K562 (cell line): Measurements from ENCODE around the gene KLHL29. TPM values are rescaled to one million over a fixed set of nuclear protein-coding genes. Genes with fewer than 3 reads are reported as not detected.

Source experiments
- ATAC-seq: fragments of 200-7000 bp; cut with Tn5 transposase; 3 replicates; pipeline ENCODE4 v1.9.1; 2020; ENCODE audit warnings: moderate library complexity
- BruUV-seq: library from RNA; stranded (reverse); fragments of 400-500 nt; replicated peaks from 2 replicates; lab custom pipeline; 2021; lab: Mats Ljungman, UMichigan
- CTCF ChIA-PET: fragments of 300-600 bp; formaldehyde crosslinking; extraction: SDS; loops from one replicate; lab custom pipeline; 2021; ENCODE audit warnings: low intra/inter-chr PET ratio; lab: Yijun Ruan, JAX
- POLR2A ChIA-PET: fragments of 300-600, 350-650 bp; sonication (Branson Sonifier 250); formaldehyde crosslinking; extraction: SDS; loops from one replicate; lab custom pipeline; 2021; ENCODE audit warnings: antibody characterized with exemption, inconsistent platforms; lab: Yijun Ruan, JAX
- DNase-seq, 4 experiments: peaks; one replicate each; pipeline versions ENCODE4 v3.0.0 to v3.0.0-alpha.2; 2011 to 2018; ENCODE audit warnings: low spot score in 3 of 4, mixed read lengths in 3 of 4; ENCODE audit errors: extremely low read depth in 1 of 4
- FAIRE-seq: peaks from 2 replicates; lab custom pipeline; 2011; peaks lifted over from hg19 to GRCh38; lab: Jason Lieb, UNC
- H2AFZ ChIP-seq: 2 replicates; pipeline ENCODE4 v1.6.0; 2011; ENCODE audit warnings: low read depth, low read length, control low read depth, inconsistent platforms
- H3K27ac ChIP-seq: fragments of 200-600 bp; 3 replicates; pipeline ENCODE4 v1.8.0; 2011; ENCODE audit warnings: low read depth, mild to moderate bottlenecking, control low read depth, inconsistent platforms, low read length, moderate library complexity, mixed read lengths; ENCODE audit errors: extremely low read depth
- H3K27me3 ChIP-seq, 2 experiments: fragments of 300-600 bp in 1 of 2; 2 replicates in 1 of 2; 3 replicates in 1 of 2; pipeline versions ENCODE4 v1.6.0 to v1.8.0; 2011; ENCODE audit warnings: inconsistent platforms in 2 of 2, low read length in 2 of 2, mild to moderate bottlenecking in 1 of 2, mixed read lengths in 1 of 2, moderate library complexity in 1 of 2; ENCODE audit not compliant: control insufficient read depth in 2 of 2, insufficient read depth in 2 of 2
- H3K36me3 ChIP-seq: fragments of 300-600 bp; 3 replicates; pipeline ENCODE4 v1.8.0; 2011; ENCODE audit warnings: mild to moderate bottlenecking, low read length, inconsistent platforms; ENCODE audit not compliant: control insufficient read depth, insufficient read depth
- H3K4me1 ChIP-seq, 2 experiments: fragments of 200-600 bp in 1 of 2; replicated peaks in 1 of 2; 2 replicates in 1 of 2; 3 replicates in 1 of 2; pipeline versions ENCODE4 v1.5.1 to v1.8.0; 2011; ENCODE audit warnings: inconsistent platforms in 2 of 2, low read length in 2 of 2, mild to moderate bottlenecking in 1 of 2, mixed read lengths in 1 of 2, moderate library complexity in 1 of 2; ENCODE audit not compliant: control insufficient read depth in 2 of 2, insufficient read depth in 2 of 2
- H3K4me2 ChIP-seq: 2 replicates; pipeline ENCODE4 v1.6.1; 2011; ENCODE audit warnings: low read length, control low read depth, inconsistent platforms, mixed read lengths; ENCODE audit not compliant: insufficient read depth
- H3K4me3 ChIP-seq: fragments of 200-600 bp; sonication (generic), shearing (Covaris generic); 2 replicates; pipeline ENCODE4 v1.5.1; 2016; ENCODE audit warnings: control low read depth, inconsistent platforms
- H3K79me2 ChIP-seq: fragments of 200-600 bp; 3 replicates; pipeline ENCODE4 v1.8.0; 2011; ENCODE audit warnings: low read length, inconsistent platforms; ENCODE audit not compliant: control insufficient read depth, insufficient read depth
- H3K9ac ChIP-seq, 2 experiments: 2 replicates each; pipeline versions ENCODE4 v1.6.0 to v1.6.1; 2011; ENCODE audit warnings: low read depth in 2 of 2, low read length in 2 of 2, control low read depth in 1 of 2, inconsistent platforms in 1 of 2, mild to moderate bottlenecking in 1 of 2, mixed read lengths in 1 of 2; ENCODE audit not compliant: insufficient read depth in 1 of 2
- H3K9me1 ChIP-seq: one replicate; pipeline ENCODE4 v1.6.0; 2011; ENCODE audit warnings: inconsistent platforms, mild to moderate bottlenecking, low read length, moderate library complexity; ENCODE audit not compliant: control insufficient read depth, insufficient read depth
- H3K9me3 ChIP-seq: replicated peaks from 2 replicates; pipeline ENCODE4 v1.5.1; 2011; ENCODE audit warnings: low read depth, low read length, inconsistent platforms; ENCODE audit not compliant: control insufficient read depth, insufficient read depth
- H4K20me1 ChIP-seq: replicated peaks from 2 replicates; pipeline ENCODE4 v1.6.1; 2011; ENCODE audit warnings: low read length, inconsistent platforms, mixed read lengths; ENCODE audit not compliant: control insufficient read depth, insufficient read depth
- BCOR ChIP-seq: fragments of 450-650 bp; IDR thresholded peaks from 2 replicates; pipeline ENCODE4 v1.6.1; 2016
- SAP30 ChIP-seq: fragments of 200-600 bp; sonication (generic); IDR thresholded peaks from 2 replicates; pipeline ENCODE4 v1.6.1; 2012; ENCODE audit warnings: borderline replicate concordance, low read depth, mild to moderate bottlenecking, moderate library complexity, low read length, control low read depth, inconsistent platforms; ENCODE audit not compliant: insufficient read depth, poor library complexity, severe bottlenecking
- TEAD2 ChIP-seq: fragments of 450-650 bp; IDR thresholded peaks from 2 replicates; pipeline ENCODE4 v1.6.1; 2016; ENCODE audit warnings: missing genetic modification characterization, control low read depth, missing compliant biosample characterization
- ZKSCAN3 ChIP-seq: fragments of 250-450 bp; sonication (Bioruptor Pico); IDR thresholded peaks from 2 replicates; pipeline ENCODE4 v1.4.0; 2020
- ZNF3 ChIP-seq: fragments of 250-450 bp; sonication (Bioruptor Pico); IDR thresholded peaks from 2 replicates; pipeline ENCODE4 v1.5.0; 2021; ENCODE audit warnings: mild to moderate bottlenecking, moderate library complexity
- ZNF41 ChIP-seq: fragments of 250-450 bp; sonication (Bioruptor Pico); conservative IDR thresholded peaks from 2 replicates; pipeline ENCODE4 v1.4.0; 2020; ENCODE audit warnings: mild to moderate bottlenecking
- WGBS: fragments of 100-300 bp; shearing (Covaris generic); methylation state at CpG from one replicate; pipeline ENCODE4 v1.1.6; 2016; ENCODE audit warnings: low coverage, mixed read lengths; ENCODE audit not compliant: insufficient coverage; ENCODE audit errors: missing lambda C conversion rate; 5-methylcytosine and 5-hydroxymethylcytosine counted together
- in situ Hi-C: fragments of 300-500 bp; cut with MboI; formaldehyde crosslinking; loops from 4 replicates; pipeline ENCODE4 v1.15.0; 2018; ENCODE audit warnings: inconsistent platforms, mixed read lengths
- intact Hi-C: fragments of 100-400 bp; cut with micrococcal nuclease; formaldehyde crosslinking; loops from 2 replicates; pipeline ENCODE4 v1.14.2; 2022
- polyA plus RNA-seq, 8 experiments: library from polyadenylated mRNA; depleted of rRNA in 4 of 8; stranded (reverse) in 5 of 8; unstranded in 3 of 8; fragments of >200 nt; fragmentation: Nextera tagmentation in 2 of 8; fragmentation: Illumina TruSeq in 1 of 8; extraction: Ambion mirVana in 2 of 8; extraction: Trizol in 1 of 8; gene quantifications; 2 replicates each; pipeline versions ENCODE4 v1.2.1 to v1.2.3, GENCODE V29; 2011 to 2014; ENCODE audit warnings: inconsistent platforms in 1 of 8, missing spikeins in 1 of 8
- total RNA-seq, 7 experiments: library from RNA; depleted of rRNA in 6 of 7; stranded (reverse); fragments of >200 nt in 6 of 7; fragmentation: Illumina TruSeq in 2 of 7; extraction: Trizol in 2 of 7; gene quantifications; 2 replicates each; pipeline versions ENCODE4 v1.2.1 to v1.2.3, GENCODE V29; 2011 to 2021; ENCODE audit warnings: low replicate concordance in 1 of 7
- TF ChIP-seq, protein P1 (sequence below): fragments of 450-650 bp; IDR thresholded peaks from 2 replicates; pipeline ENCODE4 v1.6.1; 2018; ENCODE audit warnings: mild to moderate bottlenecking, low read depth; ENCODE audit not compliant: partially characterized antibody

The KLHL29 gene
- total and polyA plus RNA-seq, 9 of the 15 experiments (the other 6 are each of a cell fraction or from before 2014, with no cell fraction given) = 0.03 to 0.31 (median 0.08) TPM; not detected in 1

GRCh38 chr2:23376972-23377371 lies 8.0 kb upstream of the KLHL29 start:
- POLR2A ChIA-PET = interaction anchor here (1.1 kb wide), 1 partner anchor 15 kb away, joined by 3 read pairs; no protein-coding TSS in a partner anchor

DNA sequence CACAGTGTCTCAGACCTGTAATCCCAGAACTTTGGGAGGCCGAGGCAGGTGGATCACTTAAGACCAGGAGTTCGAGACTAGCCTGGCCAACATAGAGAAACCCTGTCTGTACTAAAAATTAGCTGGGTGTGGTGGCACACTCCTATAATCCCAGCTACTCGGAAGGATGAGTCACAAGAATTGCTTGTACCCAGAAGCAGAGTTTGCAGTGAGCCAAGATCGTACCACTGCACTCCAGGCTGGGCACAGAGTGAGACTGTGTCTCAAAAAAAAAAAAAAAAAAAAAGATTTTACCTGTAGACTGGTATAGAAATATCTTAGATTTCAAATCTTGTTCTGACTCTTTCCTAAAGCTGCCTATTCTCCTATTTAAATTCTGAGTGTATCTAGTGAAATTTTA lies 7.2 kb upstream of the KLHL29 start:
- TF ChIP-seq, protein P1, sequence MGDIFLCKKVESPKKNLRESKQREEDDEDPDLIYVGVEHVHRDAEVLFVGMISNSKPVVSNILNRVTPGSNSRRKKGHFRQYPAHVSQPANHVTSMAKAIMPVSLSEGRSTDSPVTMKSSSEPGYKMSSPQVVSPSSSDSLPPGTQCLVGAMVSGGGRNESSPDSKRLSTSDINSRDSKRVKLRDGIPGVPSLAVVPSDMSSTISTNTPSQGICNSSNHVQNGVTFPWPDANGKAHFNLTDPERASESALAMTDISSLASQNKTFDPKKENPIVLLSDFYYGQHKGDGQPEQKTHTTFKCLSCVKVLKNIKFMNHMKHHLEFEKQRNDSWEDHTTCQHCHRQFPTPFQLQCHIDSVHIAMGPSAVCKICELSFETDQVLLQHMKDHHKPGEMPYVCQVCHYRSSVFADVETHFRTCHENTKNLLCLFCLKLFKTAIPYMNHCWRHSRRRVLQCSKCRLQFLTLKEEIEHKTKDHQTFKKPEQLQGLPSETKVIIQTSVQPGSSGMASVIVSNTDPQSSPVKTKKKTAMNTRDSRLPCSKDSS = no peak
- TF ChIP-seq SAP30 (no peak), ZNF41 (no peak)
- no peak overlapping the region for H3K4me3 ChIP-seq
- intact Hi-C loops (no loop called here), in situ Hi-C loops (no loop called here)
- no peaks in the 10 kb centered on the region for H3K36me3 ChIP-seq
- FAIRE-seq (no peak), DNase-seq (no peak), ATAC-seq (no peak)
- H3K9me1 ChIP-seq = peaks cover 1% of the 10 kb centered on the region
- no peaks in the 10 kb centered on the region; the same call in 1 of the 2 replicates for H4K20me1 ChIP-seq
- no peak overlapping the region for H3K27ac ChIP-seq
- no TSS peak for BruUV-seq
- H3K9me3 ChIP-seq = no peaks in the 10 kb centered on the region
- H3K79me2 ChIP-seq = no peaks in the 10 kb centered on the region
- H3K27me3 ChIP-seq = peaks cover 0 to 19% of the 10 kb centered on the region in 2 experiments; a peak in 3 of 5 replicates
- no peak overlapping the region for H2AFZ ChIP-seq
- ChIA-PET CTCF (no interaction called here), POLR2A (interaction anchor here (1.1 kb wide), 1 partner anchor 16 kb away, joined by 3 read pairs; no protein-coding TSS in a partner anchor)
- 2% methylated on average over 4 of the region's 4 CpGs for WGBS
- H3K4me2 ChIP-seq = no peak overlapping the region
- peaks cover 0 to 4% of the 10 kb centered on the region in 2 experiments; a peak in 2 of 5 replicates for H3K4me1 ChIP-seq
- H3K9ac ChIP-seq = no peak overlapping the region

More at GRCh38 chr2:23376972-23377371, 8.0 kb upstream of the KLHL29 start:
- TF ChIP-seq TEAD2 (tag) (no peak), ZKSCAN3 (CRISPR knock-in tag) (no peak), ZNF3 (CRISPR knock-in tag) (no peak), BCOR (no peak)
- no peaks in the 10 kb centered on the region for H3K36me3 ChIP-seq
- H3K4me1 ChIP-seq = peaks cover 0 to 4% of the 10 kb centered on the region in 2 experiments; a peak in 2 of 5 replicates
- intact Hi-C loops (no loop called here), in situ Hi-C loops (no loop called here)
- H3K9ac ChIP-seq = no peak overlapping the region
- H3K27ac ChIP-seq = no peak overlapping the region
- H4K20me1 ChIP-seq = no peaks in the 10 kb centered on the region; the same call in 1 of the 2 replicates
- CTCF ChIA-PET = no interaction called here
- no peak overlapping the region for H3K4me2 ChIP-seq
- 4% methylated on average over 8 of the region's 8 CpGs for WGBS
- H3K79me2 ChIP-seq = no peaks in the 10 kb centered on the region
- no peaks in the 10 kb centered on the region for H3K9me3 ChIP-seq
- H3K4me3 ChIP-seq = no peak overlapping the region
- DNase-seq = no peak
- BruUV-seq = no TSS peak
- no peak overlapping the region for H2AFZ ChIP-seq
- no peak for ATAC-seq
- peaks cover 0 to 14% of the 10 kb centered on the region in 2 experiments; a peak in 2 of 5 replicates for H3K27me3 ChIP-seq
- no peak for FAIRE-seq
- H3K9me1 ChIP-seq = no peaks in the 10 kb centered on the region
